Inflammatory macrophage treated with lipopolysaccharide for 1 hour (primary cell): ENCODE data around the gene NEUROD2.
A peak's percentile ranks its signal among the peaks of the same experiment; 100 is the strongest.

Experiments used
- DNase-seq, 2 donors: peaks; one replicate each; pipeline ENCODE4 v3.0.0-alpha.2; 2020 to 2022

Gene NEUROD2

GRCh38 chr17:39634384-39634871 lies 26.7 kb upstream of the NEUROD2 start:
- DNase-seq, result peak; percentile 19 to 78

DNA sequence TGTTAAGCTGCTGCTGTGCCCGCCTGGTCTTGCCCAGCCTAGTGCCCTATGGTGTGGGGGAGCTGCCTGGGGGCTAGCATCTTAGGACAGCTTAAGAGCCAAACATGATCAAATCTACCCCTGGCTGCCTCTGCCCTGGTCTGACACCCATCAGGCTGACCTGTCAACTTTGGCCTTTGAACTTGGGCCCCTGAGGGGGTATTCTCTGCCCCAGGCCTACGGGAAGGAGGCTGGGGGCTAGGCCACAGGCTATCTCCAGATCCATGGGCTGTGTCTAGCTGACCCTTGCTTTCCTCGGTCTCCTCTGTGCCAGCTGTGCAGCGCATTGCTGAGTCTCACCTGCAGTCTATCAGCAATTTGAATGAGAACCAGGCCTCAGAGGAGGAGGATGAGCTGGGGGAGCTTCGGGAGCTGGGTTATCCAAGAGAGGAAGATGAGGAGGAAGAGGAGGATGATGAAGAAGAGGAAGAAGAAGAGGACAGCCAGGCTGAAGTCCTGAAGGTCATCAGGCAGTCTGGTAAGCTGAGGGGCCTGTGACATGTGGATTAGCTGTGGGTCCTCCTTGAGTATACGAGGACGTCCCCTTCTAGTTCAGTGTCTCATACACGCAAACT lies 26.0 kb upstream of the NEUROD2 start:
- DNase-seq, result no peak

DNA sequence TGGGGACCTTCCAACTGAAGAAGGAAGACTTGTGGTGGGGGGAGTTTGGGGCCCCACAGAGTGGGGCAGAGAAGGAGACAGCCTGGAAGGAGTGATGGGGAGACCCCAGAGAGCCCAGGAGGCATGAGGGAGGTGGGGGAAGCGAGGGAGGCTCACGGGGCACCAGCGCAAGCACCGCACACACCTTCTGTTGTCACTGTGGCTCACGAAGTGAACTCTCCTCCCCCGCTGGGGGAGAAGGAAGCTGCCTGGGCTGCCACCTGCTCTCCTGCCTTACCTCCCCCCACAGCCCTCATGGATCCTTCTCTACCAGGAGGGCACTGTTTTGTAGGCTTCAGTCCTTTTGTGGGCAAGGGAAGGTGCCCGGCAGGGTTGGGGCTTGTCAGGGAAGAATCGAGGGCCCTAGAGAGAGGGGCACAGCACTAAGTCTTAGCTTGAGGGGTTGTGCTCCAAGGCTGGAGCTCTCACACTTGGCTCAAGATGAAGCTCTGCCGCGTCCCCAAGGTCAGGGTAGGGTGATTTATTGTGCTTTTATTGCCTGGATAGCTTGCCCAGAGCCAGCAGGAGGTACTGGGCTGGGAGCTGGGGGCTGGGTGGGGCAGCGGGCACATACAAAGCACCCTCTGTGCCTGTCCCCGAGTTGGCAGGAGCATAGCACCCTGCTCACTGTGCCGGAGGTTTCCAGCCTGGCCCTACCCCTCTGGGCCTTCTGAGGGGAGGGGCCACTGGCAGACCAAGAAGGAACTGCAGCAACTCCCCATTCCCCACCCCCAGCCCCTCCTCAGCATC lies 24.6 kb upstream of the NEUROD2 start:
- DNase-seq, result no peak

GRCh38 chr17:39631403-39631802 lies 23.7 kb upstream of the NEUROD2 start:
- no peak for DNase-seq

GRCh38 chr17:39629898-39630297 lies 22.2 kb upstream of the NEUROD2 start:
- DNase-seq, result peak; percentile 76 to 77

GRCh38 chr17:39629494-39629880 lies 21.8 kb upstream of the NEUROD2 start:
- no peak for DNase-seq

DNA sequence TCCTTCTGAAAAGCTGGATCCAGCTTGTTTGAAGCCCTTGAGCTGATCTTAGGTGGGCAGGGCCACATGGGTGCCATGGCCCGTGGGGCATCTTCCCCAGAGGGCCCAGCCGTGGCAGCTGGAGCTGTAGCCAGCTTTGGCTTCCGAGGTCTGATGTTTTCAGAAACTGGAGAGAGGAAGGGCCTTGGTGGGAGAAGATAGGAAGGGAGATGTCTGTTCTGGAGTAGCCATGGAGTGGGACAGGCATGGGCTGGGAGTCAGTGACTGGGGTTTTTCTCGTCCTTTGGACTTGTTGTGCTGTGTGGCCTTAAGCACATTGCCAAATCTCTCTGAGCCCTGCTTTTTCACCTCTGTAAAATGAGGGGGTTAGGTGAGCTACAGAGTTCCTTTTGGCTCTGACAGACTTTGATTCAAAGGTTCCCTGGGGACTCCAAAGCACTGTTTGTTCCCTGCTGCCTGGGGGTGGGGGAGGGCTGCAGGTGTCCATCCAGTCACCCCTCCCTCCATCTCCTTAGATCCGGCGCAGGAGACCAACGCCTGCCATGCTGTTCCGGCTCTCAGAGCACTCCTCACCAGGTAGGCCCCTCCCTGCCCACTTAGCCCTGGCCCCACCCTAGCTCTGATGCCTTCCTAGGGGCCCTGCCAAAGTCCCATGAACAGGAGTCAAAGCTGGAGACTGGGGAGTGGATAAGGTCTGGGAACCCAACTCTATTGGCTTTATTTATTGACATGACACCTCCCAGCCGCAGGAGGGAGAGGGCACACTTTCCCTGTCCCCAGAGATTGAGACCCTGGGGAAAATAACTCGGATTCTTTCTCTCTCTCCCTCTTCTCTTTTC lies 21.2 kb upstream of the NEUROD2 start:
- DNase-seq, result no peak

- DNase-seq, result no peak
Observed at GRCh38 chr17:39627712-39628516, 20.2 kb upstream of the NEUROD2 start.

DNA sequence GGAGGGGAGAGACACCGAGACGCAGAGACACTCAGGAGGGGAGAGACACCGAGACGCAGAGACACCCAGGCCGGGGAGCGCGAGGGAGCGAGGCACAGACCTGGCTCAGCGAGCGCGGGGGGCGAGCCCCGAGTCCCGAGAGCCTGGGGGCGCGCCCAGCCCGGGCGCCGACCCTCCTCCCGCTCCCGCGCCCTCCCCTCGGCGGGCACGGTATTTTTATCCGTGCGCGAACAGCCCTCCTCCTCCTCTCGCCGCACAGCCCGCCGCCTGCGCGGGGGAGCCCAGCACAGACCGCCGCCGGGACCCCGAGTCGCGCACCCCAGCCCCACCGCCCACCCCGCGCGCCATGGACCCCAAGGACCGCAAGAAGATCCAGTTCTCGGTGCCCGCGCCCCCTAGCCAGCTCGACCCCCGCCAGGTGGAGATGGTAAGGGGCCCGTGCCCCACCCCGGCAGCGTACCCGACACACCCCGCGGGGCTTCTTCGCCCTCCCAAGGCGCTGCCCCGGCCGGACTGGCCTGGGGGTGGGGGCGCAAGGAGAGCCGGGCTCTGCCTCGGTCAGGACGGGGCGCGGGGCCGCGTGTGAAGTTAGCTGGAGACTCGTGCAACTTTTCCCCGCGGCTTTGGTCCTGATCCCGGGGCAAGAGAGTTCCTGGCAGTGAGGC lies 19.5 kb upstream of the NEUROD2 start:
- no peak for DNase-seq

DNA sequence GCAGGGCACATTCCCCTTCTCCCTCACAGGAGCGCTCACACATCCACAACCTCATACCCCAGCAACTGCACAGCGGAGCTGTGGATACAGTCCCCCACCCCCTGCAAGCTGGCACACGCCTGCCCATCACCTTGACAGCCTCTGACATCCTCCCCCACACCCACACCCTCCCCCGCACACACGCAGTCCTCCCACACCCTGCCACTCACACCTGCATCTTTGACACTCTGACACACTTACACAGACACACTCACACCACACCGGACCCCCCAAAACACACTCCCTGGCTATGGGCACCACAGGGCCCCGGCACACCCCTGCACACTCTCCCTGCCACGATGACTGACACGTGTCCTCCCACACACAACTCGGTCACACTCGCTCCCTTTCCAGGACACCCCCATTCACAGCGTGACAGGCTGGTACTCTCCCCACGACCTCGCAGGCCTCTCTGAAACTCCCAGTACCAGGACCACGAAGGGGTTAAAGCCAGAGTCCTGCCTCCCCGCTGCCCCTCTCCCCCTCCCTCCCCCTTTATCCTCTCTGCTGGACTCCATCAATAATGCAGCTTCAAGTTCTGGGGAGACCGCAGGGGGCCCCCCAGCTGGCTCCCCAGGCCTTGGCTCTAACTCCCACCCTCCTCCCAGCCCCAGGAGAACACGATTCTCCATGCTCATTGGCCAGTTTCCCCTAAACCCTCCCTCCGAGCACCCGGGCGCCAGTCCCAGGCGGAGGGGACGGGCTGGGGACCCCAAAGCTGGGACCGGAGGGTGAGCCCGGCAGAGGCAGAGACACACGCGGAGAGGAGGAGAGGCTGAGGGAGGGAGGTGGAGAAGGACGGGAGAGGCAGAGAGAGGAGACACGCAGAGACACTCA lies 18.7 kb upstream of the NEUROD2 start, which contains the start of gene PPP1R1B:
TSS of gene PPP1R1B (plus strand) at position 782 of the 876 bp plus-strand sequence. CDS start 441 bp downstream, outside the sequence.
- DNase-seq, result peak in 1 of 2 donors; percentile 15

DNA sequence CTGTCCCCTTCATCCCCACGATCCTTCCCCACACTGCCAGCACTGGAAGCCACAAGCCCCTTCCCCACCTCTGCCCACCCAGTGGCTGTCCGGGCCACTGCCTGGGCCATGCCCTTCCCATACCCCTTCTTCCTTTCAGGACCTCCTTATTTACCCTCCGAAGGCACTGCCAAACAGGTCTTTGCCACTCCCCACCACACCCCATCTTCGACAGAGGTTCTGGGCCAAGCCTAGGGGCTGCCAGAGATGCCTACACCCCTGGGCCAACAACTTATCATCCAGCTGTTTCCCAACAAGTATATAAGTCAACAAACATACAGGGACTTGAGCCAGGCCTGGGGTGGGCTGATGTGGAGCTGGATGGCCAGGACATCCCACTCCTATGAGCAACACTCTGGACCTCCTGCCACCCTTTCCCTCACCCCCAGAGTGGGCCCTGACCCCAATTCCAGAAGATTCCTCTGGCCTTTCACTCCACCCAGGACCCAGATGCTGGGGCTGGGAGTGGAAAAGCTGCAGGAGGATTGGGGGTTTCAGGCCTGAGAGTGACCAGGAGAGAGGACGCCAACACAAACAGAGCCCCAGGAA lies 17.6 kb upstream of the NEUROD2 start:
- DNase-seq, result no peak

DNA sequence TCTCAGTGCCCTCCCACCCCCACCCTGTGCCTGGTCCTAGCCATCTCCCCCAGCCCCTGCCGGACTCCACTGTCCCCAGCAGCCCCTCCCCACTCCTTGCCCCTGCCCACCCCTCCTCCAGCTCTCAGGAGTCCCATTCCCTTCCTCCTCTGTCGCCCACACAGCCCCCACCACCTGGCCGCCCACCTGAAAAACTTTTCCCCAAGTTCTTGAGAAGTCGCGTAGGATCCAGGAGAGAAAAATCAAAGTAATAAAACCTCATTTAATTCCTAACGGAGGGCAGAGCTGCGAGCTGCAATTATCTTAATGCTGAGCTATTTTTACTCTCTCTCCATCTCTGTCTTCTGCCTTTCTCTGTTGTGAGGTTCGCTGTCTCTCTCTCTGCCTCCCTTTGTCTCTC lies 16.6 kb upstream of the NEUROD2 start:
- DNase-seq, result no peak

- peak; percentile 53 to 97 for DNase-seq
Observed at GRCh38 chr17:39623356-39623950, 15.7 kb upstream of the NEUROD2 start.

DNA sequence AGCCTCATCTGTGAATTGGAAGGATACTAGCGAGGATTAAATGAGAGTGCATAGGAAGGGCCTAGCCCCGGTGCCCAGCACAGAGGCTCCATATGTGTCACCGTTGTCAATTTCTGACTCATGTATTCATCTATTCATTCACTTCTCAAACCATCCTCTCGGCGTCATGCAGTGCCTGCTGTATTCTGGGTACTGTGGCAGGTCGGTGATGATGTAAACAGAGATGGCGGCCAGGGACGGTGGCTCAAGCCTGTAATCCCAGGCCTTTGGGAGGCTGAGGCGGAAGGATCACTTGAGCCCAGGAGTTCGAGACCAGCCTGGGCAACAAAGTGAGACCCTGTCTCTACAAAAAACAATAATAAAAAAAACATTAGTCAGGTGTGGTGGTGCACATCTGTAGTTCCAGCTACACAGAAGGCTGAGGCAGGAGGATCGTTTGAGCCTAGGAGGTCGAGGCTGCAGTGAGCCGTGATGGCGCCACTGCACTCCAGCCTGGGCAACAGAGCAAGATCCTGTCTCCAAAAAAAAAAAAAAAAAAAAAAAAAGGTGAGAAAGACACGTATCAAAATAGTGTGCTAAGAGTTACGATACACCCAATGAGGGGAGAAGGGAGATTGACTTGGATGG lies 14.8 kb upstream of the NEUROD2 start:
- DNase-seq, result no peak

DNA sequence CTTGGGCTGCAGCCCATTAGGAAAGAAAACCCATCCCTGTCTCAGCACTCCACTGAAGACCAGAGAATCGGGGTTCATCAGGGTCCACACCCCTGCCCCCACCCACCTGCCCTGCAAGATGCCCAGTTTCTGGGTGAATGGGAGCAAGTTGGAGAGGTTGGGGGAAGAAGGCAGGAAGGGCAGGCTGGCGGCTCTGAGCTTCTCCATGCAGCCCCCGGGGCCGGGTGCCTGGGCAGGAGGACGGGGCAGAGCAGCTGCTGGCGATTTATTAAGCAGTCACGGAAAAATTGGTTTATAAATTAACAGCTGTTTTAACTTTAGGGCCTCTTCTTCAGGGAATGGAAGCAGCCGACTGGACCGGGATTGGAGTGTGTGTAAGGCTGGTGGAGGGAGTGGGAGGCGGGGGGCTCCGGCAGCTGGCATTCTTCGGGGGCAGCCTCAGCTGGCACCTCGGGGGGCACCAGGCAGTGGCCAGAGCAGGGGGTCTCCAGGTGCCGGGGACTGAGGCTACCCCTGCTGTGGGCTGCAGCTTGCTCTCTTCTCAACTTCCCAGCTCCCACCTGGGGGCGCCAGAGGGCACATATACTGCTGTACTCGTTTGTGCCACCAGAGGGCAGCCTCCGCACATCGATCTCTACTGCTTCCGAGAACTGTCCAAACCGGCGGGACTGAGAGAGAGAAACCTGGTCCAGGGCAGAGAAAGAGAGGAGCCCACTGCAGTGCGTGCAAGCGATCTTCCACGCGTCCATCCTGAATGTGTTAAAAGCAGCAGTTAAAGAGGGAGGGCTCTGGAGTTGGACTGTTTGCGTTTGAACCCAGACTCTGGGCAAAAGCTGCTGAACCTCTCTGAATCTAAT lies 14.0 kb upstream of the NEUROD2 start:
- peak; percentile 59 to 98 for DNase-seq

GRCh38 chr17:39619786-39620101 lies 12.0 kb upstream of the NEUROD2 start:
- DNase-seq, result no peak

DNA sequence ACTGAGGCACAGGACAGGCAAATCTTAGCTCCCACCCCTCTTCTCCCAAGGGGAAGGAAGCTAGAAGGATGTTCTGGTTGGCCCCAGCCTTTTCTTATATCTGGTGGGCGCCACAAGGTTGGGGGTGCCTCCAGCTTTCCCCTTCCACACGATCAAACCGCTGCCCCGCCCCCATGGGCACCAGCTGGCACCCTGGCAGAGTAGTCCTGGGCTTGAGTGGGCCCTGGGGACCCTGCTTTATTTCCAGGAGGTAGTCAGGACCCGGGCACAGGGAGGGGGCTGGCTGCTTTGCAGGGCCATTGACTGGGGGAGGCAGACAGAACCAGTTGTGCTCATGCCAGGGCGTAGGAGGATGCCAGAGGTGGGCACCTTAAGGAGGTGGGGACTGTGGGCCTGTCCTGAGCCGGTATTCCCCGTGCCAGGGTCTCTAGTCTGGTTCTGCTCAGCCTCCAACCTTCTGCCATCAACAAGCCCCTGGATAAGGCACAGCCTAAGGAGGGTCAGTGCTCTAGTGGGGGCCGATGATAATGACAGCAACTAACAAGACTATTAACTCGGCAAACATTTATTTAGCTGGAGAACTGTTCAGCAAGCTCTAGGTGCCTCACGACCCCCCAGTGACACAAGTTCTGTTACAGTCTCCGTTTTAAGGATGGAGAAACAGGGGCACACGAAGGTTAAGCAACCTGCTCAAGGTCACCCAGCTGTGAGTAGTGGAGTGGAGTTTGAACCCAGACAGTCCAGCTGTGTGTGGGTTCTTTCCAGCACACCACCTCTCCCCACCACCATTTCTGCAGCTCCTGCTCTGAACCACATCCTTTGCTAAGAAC lies 11.5 kb upstream of the NEUROD2 start:
- DNase-seq, result no peak
